Measurements from ENCODE around the gene KRT71.

The KRT71 gene

GRCh38 chr12:52582971-52583456 is 30.1 kb upstream of the KRT71 start:
- H3K4me1 Mint-ChIP-seq (ENCODE audit: low read depth), result peaks cover 8% of the 10 kb centered on the region

GRCh38 chr12:52582486-52582885 is 29.5 kb upstream of the KRT71 start:
- Mint-ChIP-seq H3K9me3 (no peaks in the 10 kb centered on the region), H3K4me3 (no peak overlapping the region), H3K27ac (no peak overlapping the region), H3K27me3 (peaks cover 17% of the 10 kb centered on the region), H3K4me1 (ENCODE audit: low read depth) (peaks cover 8% of the 10 kb centered on the region), H3K36me3 (ENCODE audit: low read depth) (no peaks in the 10 kb centered on the region)
- intact Hi-C loops (cut with micrococcal nuclease), result loop anchor here (2.0 to 10.0 kb wide), 3 partner anchors 208 to 400 kb away; no protein-coding TSS in a partner anchor

More at GRCh38 chr12:52582971-52583456, 30.1 kb upstream of the KRT71 start:
- H3K4me3 Mint-ChIP-seq, result no peak overlapping the region
- no peaks in the 10 kb centered on the region for H3K36me3 Mint-ChIP-seq (ENCODE audit: low read depth)
- no peak overlapping the region for H3K27ac Mint-ChIP-seq
- H3K9me3 Mint-ChIP-seq, result no peaks in the 10 kb centered on the region
- peaks cover 17% of the 10 kb centered on the region for H3K27me3 Mint-ChIP-seq
- intact Hi-C loops (cut with micrococcal nuclease), result loop anchor here (1.0 to 10.0 kb wide), 4 partner anchors 208 to 399 kb away; no protein-coding TSS in a partner anchor

GRCh38 chr12:52581481-52581880 is 28.5 kb upstream of the KRT71 start:
- H3K4me1 Mint-ChIP-seq (ENCODE audit: low read depth), result peaks cover 8% of the 10 kb centered on the region
- peaks cover 17% of the 10 kb centered on the region for H3K27me3 Mint-ChIP-seq
- H3K4me3 Mint-ChIP-seq, result no peak overlapping the region
- intact Hi-C loops (cut with micrococcal nuclease), result loop anchor here (5.0 to 10.0 kb wide), 2 partner anchors 207 to 401 kb away; no protein-coding TSS in a partner anchor
- no peak overlapping the region for H3K27ac Mint-ChIP-seq
- no peaks in the 10 kb centered on the region for H3K36me3 Mint-ChIP-seq (ENCODE audit: low read depth)
- H3K9me3 Mint-ChIP-seq, result no peaks in the 10 kb centered on the region

- Mint-ChIP-seq H3K36me3 (ENCODE audit: low read depth) (no peaks in the 10 kb centered on the region), H3K4me3 (no peak overlapping the region), H3K27me3 (peaks cover 17% of the 10 kb centered on the region), H3K4me1 (ENCODE audit: low read depth) (peaks cover 8% of the 10 kb centered on the region), H3K27ac (no peak overlapping the region), H3K9me3 (no peaks in the 10 kb centered on the region)
- intact Hi-C loops (cut with micrococcal nuclease), result loop anchor here (5.0 to 10.0 kb wide), 2 partner anchors 206 to 401 kb away; no protein-coding TSS in a partner anchor
Observed at GRCh38 chr12:52581066-52581465, 28.1 kb upstream of the KRT71 start.

GRCh38 chr12:52580496-52580895 is 27.6 kb upstream of the KRT71 start:
- Mint-ChIP-seq H3K27ac (no peak overlapping the region), H3K4me3 (no peak overlapping the region), H3K4me1 (ENCODE audit: low read depth) (peaks cover 8% of the 10 kb centered on the region), H3K27me3 (peaks cover 17% of the 10 kb centered on the region), H3K9me3 (no peaks in the 10 kb centered on the region), H3K36me3 (ENCODE audit: low read depth) (no peaks in the 10 kb centered on the region)
- intact Hi-C loops (cut with micrococcal nuclease), result loop anchor here (5.0 to 10.0 kb wide), 2 partner anchors 206 to 402 kb away; no protein-coding TSS in a partner anchor

GRCh38 chr12:52579468-52580465 is 26.8 kb upstream of the KRT71 start:
- H3K4me3 Mint-ChIP-seq, result no peak overlapping the region
- intact Hi-C loops (cut with micrococcal nuclease), result loop anchor here (5.0 to 10.0 kb wide), 2 partner anchors 205 to 403 kb away; no protein-coding TSS in a partner anchor
- H3K4me1 Mint-ChIP-seq (ENCODE audit: low read depth), result peaks cover under 1% of the 10 kb centered on the region
- peaks cover 17% of the 10 kb centered on the region for H3K27me3 Mint-ChIP-seq
- no peaks in the 10 kb centered on the region for H3K36me3 Mint-ChIP-seq (ENCODE audit: low read depth)
- H3K27ac Mint-ChIP-seq, result no peak overlapping the region
- no peaks in the 10 kb centered on the region for H3K9me3 Mint-ChIP-seq

GRCh38 chr12:52578469-52578868 is 25.5 kb upstream of the KRT71 start:
- no peak overlapping the region for H3K27ac Mint-ChIP-seq

GRCh38 chr12:52577316-52577715 is 24.4 kb upstream of the KRT71 start:
- Mint-ChIP-seq H3K36me3 (ENCODE audit: low read depth) (no peaks in the 10 kb centered on the region), H3K27ac (no peak overlapping the region), H3K9me3 (no peaks in the 10 kb centered on the region), H3K4me1 (ENCODE audit: low read depth) (no peaks in the 10 kb centered on the region), H3K4me3 (no peak overlapping the region), H3K27me3 (peaks cover 12% of the 10 kb centered on the region)
- intact Hi-C loops (cut with micrococcal nuclease), result no loop called here

More at GRCh38 chr12:52578469-52578868, 25.5 kb upstream of the KRT71 start:
- H3K9me3 Mint-ChIP-seq, result no peaks in the 10 kb centered on the region
- H3K4me1 Mint-ChIP-seq (ENCODE audit: low read depth), result no peaks in the 10 kb centered on the region
- H3K27me3 Mint-ChIP-seq, result peaks cover 15% of the 10 kb centered on the region
- H3K36me3 Mint-ChIP-seq (ENCODE audit: low read depth), result no peaks in the 10 kb centered on the region
- no peak overlapping the region for H3K4me3 Mint-ChIP-seq
- intact Hi-C loops (cut with micrococcal nuclease), result no loop called here

- H3K27me3 Mint-ChIP-seq, result peaks cover 6% of the 10 kb centered on the region
- no peaks in the 10 kb centered on the region for H3K4me1 Mint-ChIP-seq (ENCODE audit: low read depth)
- H3K4me3 Mint-ChIP-seq, result no peak overlapping the region
- no peaks in the 10 kb centered on the region for H3K9me3 Mint-ChIP-seq
- intact Hi-C loops (cut with micrococcal nuclease), result no loop called here
- H3K36me3 Mint-ChIP-seq (ENCODE audit: low read depth), result no peaks in the 10 kb centered on the region
- no peak overlapping the region for H3K27ac Mint-ChIP-seq
Observed at GRCh38 chr12:52575948-52576347, 23.0 kb upstream of the KRT71 start.

GRCh38 chr12:52575256-52575655 is 22.3 kb upstream of the KRT71 start:
- H3K27me3 Mint-ChIP-seq, result peaks cover 2% of the 10 kb centered on the region
- no peak overlapping the region for H3K27ac Mint-ChIP-seq
- H3K4me1 Mint-ChIP-seq (ENCODE audit: low read depth), result no peaks in the 10 kb centered on the region
- H3K9me3 Mint-ChIP-seq, result no peaks in the 10 kb centered on the region
- no peaks in the 10 kb centered on the region for H3K36me3 Mint-ChIP-seq (ENCODE audit: low read depth)
- no peak overlapping the region for H3K4me3 Mint-ChIP-seq
- intact Hi-C loops (cut with micrococcal nuclease), result no loop called here

GRCh38 chr12:52573743-52574142 is 20.8 kb upstream of the KRT71 start, which contains the start of gene KRT74:
TSS of gene KRT74 (minus strand) at chr12:52573843. CDS start at chr12:52573777, 66 bp downstream.
- Mint-ChIP-seq H3K9me3 (no peaks in the 10 kb centered on the region), H3K36me3 (ENCODE audit: low read depth) (no peaks in the 10 kb centered on the region), H3K4me1 (ENCODE audit: low read depth) (no peaks in the 10 kb centered on the region), H3K4me3 (no peak within 1 kb of the TSS), H3K27me3 (peaks cover 4% of the 10 kb centered on the region), H3K27ac (no peak within 1 kb of the TSS)
- intact Hi-C loops (cut with micrococcal nuclease), result no loop called here

- H3K4me3 Mint-ChIP-seq, result no peak overlapping the region
- no peaks in the 10 kb centered on the region for H3K4me1 Mint-ChIP-seq (ENCODE audit: low read depth)
- intact Hi-C loops (cut with micrococcal nuclease), result no loop called here
- no peaks in the 10 kb centered on the region for H3K9me3 Mint-ChIP-seq
- peaks cover 3% of the 10 kb centered on the region for H3K27me3 Mint-ChIP-seq
- H3K27ac Mint-ChIP-seq, result no peak overlapping the region
- H3K36me3 Mint-ChIP-seq (ENCODE audit: low read depth), result no peaks in the 10 kb centered on the region
Observed at GRCh38 chr12:52573306-52573705, 20.4 kb upstream of the KRT71 start.

GRCh38 chr12:52570511-52570910 is 17.6 kb upstream of the KRT71 start:
- intact Hi-C loops (cut with micrococcal nuclease), result no loop called here
- no peaks in the 10 kb centered on the region for H3K9me3 Mint-ChIP-seq
- no peak overlapping the region for H3K4me3 Mint-ChIP-seq
- no peaks in the 10 kb centered on the region for H3K4me1 Mint-ChIP-seq (ENCODE audit: low read depth)
- H3K36me3 Mint-ChIP-seq (ENCODE audit: low read depth), result no peaks in the 10 kb centered on the region
- no peak overlapping the region for H3K27ac Mint-ChIP-seq
- H3K27me3 Mint-ChIP-seq, result peaks cover 5% of the 10 kb centered on the region

GRCh38 chr12:52568111-52568510 is 15.2 kb upstream of the KRT71 start:
- Mint-ChIP-seq H3K4me3 (no peak overlapping the region), H3K4me1 (ENCODE audit: low read depth) (no peaks in the 10 kb centered on the region), H3K9me3 (no peaks in the 10 kb centered on the region), H3K27me3 (peaks cover 14% of the 10 kb centered on the region), H3K27ac (no peak overlapping the region), H3K36me3 (ENCODE audit: low read depth) (no peaks in the 10 kb centered on the region)
- intact Hi-C loops (cut with micrococcal nuclease), result no loop called here
